Erythroblast (primary cell): ENCODE results near the gene CD3E.

Experiments used
- GATA1 ChIP-seq: IDR thresholded peaks from 2 replicates; pipeline ENCODE4 v1.6.1; 2011; ENCODE audit warnings: low read depth, mild to moderate bottlenecking, control low read depth, low read length, moderate library complexity
- POLR2A ChIP-seq: IDR thresholded peaks from 2 replicates; pipeline ENCODE4 v1.6.1; 2011; ENCODE audit warnings: mild to moderate bottlenecking, low read length

DNA sequence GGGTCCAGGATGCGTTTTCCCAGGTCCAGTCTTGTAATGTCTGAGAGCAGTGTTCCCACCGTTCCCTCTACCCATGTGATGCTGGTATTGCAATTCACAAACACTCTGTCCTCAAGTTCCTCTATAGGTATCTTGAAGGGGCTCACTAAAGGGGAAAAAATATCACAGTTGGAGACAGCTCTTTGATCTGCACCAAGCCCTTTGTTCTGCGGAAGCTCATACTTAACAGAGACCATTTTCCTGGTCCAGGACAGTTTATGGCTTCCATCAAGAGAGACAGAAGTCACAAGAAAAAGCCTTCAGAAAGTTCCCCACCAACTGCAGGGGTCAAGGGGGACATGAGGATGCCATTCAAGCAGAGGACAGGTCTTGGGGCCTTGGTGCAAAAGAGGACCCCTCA lies 35.9 kb downstream of the CD3E start:
- TF ChIP-seq POLR2A (no peak), GATA1 (no peak)
